Loucy (cell line): ENCODE data around the gene MCC.

Experiments
- H2AFZ ChIP-seq: fragments of 200-600 bp; sonication (generic); 2 replicates; pipeline ENCODE4 v1.6.0; 2016; ENCODE audit warnings: antibody characterized with exemption, mild to moderate bottlenecking, low read length, moderate library complexity
- H3F3A ChIP-seq: fragments of 200-600 bp; 2 replicates; pipeline ENCODE4 v1.6.0; 2016; ENCODE audit warnings: antibody characterized with exemption, low read depth, mild to moderate bottlenecking
- H3K27me3 ChIP-seq: fragments of 200-600 bp; sonication (generic); 2 replicates; pipeline ENCODE4 v1.6.1; 2014; ENCODE audit warnings: low read length, mild to moderate bottlenecking; ENCODE audit not compliant: insufficient read depth, poor library complexity, severe bottlenecking
- H3K36me3 ChIP-seq: fragments of 200-600 bp; sonication (generic); 2 replicates; pipeline ENCODE4 v1.6.1; 2016; ENCODE audit warnings: low read length; ENCODE audit not compliant: insufficient read depth
- H3K4me1 ChIP-seq: fragments of 200-600 bp; sonication (generic); 2 replicates; pipeline ENCODE4 v1.5.1; 2014; ENCODE audit warnings: low read length, mild to moderate bottlenecking; ENCODE audit not compliant: insufficient read depth, poor library complexity, severe bottlenecking
- H3K4me2 ChIP-seq: fragments of 200-600 bp; sonication (generic); 2 replicates; pipeline ENCODE4 v1.6.0; 2014; ENCODE audit warnings: antibody characterized with exemption, low read length, low read depth, mild to moderate bottlenecking; ENCODE audit not compliant: poor library complexity, severe bottlenecking
- H3K4me3 ChIP-seq: fragments of 200-600 bp; sonication (generic); 2 replicates; pipeline ENCODE4 v1.5.1; 2014; ENCODE audit warnings: low read length, mild to moderate bottlenecking, mixed read lengths; ENCODE audit not compliant: poor library complexity, severe bottlenecking
- H3K79me2 ChIP-seq: fragments of 200-600 bp; sonication (generic); 2 replicates; pipeline ENCODE4 v1.6.1; 2014; ENCODE audit warnings: low read length; ENCODE audit not compliant: insufficient read depth
- H3K9ac ChIP-seq: fragments of 200-600 bp; sonication (generic); 2 replicates; pipeline ENCODE4 v1.6.0; 2014; ENCODE audit warnings: mild to moderate bottlenecking, low read depth, low read length, moderate library complexity; ENCODE audit not compliant: poor library complexity, severe bottlenecking
- H3K9me2 ChIP-seq: fragments of 200-600 bp; sonication (generic); replicated peaks from 2 replicates; pipeline ENCODE4 v1.6.1; 2016; ENCODE audit warnings: low read depth, low read length, mixed read lengths
- H3K9me3 ChIP-seq: fragments of 200-600 bp; sonication (generic); 2 replicates; pipeline ENCODE4 v1.6.1; 2014; ENCODE audit warnings: mild to moderate bottlenecking, antibody characterized with exemption, low read length, low read depth; ENCODE audit not compliant: insufficient read depth
- H4K20me1 ChIP-seq: fragments of 200-600 bp; sonication (generic); 2 replicates; pipeline ENCODE4 v1.6.0; 2014; ENCODE audit warnings: antibody characterized with exemption, low read length, mild to moderate bottlenecking; ENCODE audit not compliant: insufficient read depth, poor library complexity, severe bottlenecking
- EZH2phosphoT487 ChIP-seq: fragments of 200-600 bp; IDR thresholded peaks from 2 replicates; pipeline ENCODE4 v1.6.1; 2018; ENCODE audit warnings: antibody characterized with exemption, mild to moderate bottlenecking, moderate library complexity, borderline replicate concordance
- TF ChIP-seq, protein P1 (sequence below): fragments of 200-600 bp; sonication (generic); conservative IDR thresholded peaks from 2 replicates; pipeline ENCODE4 v1.5.1; 2014; ENCODE audit warnings: mild to moderate bottlenecking, antibody characterized with exemption, low read length

MCC gene

DNA sequence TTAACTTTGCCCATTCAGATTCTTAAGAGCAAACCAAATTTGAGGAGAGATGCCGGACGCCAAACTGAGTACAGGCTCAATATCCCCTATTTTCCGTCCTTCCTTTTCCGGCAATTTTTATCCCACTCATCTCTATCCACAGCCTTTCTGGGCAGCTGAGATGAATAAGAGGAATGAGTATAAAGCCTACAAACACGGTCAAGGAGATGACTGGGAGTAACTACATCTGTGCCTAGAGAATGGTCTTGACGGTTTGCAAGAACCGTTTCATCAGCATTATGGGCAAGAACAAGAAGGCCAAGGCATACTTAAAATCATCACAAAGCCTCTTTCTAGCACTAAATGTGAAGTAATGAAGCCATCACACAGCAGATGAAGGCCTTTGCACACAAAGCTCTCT, 284.3 kb downstream of the MCC start:
- H3K4me2 ChIP-seq: no peak overlapping the region
- no peak overlapping the region for H3K9ac ChIP-seq
- H3K4me1 ChIP-seq: peaks cover 11% of the 10 kb centered on the region
- no peaks in the 10 kb centered on the region for H3K27me3 ChIP-seq
- H4K20me1 ChIP-seq: no peaks in the 10 kb centered on the region
- no peaks in the 10 kb centered on the region for H3K9me2 ChIP-seq
- TF ChIP-seq EZH2phosphoT487: no peak
- TF ChIP-seq, protein P1, sequence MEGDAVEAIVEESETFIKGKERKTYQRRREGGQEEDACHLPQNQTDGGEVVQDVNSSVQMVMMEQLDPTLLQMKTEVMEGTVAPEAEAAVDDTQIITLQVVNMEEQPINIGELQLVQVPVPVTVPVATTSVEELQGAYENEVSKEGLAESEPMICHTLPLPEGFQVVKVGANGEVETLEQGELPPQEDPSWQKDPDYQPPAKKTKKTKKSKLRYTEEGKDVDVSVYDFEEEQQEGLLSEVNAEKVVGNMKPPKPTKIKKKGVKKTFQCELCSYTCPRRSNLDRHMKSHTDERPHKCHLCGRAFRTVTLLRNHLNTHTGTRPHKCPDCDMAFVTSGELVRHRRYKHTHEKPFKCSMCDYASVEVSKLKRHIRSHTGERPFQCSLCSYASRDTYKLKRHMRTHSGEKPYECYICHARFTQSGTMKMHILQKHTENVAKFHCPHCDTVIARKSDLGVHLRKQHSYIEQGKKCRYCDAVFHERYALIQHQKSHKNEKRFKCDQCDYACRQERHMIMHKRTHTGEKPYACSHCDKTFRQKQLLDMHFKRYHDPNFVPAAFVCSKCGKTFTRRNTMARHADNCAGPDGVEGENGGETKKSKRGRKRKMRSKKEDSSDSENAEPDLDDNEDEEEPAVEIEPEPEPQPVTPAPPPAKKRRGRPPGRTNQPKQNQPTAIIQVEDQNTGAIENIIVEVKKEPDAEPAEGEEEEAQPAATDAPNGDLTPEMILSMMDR: no peak
- no peaks in the 10 kb centered on the region for H3K36me3 ChIP-seq
- H3F3A ChIP-seq: no peaks in the 10 kb centered on the region
- H3K4me3 ChIP-seq: no peak overlapping the region
- H3K79me2 ChIP-seq: 0 out of 2 replicates have a peak, but pooled peaks cover 2% of the 10 kb centered on the region
- H2AFZ ChIP-seq: no peak overlapping the region
- no peaks in the 10 kb centered on the region for H3K9me3 ChIP-seq

DNA sequence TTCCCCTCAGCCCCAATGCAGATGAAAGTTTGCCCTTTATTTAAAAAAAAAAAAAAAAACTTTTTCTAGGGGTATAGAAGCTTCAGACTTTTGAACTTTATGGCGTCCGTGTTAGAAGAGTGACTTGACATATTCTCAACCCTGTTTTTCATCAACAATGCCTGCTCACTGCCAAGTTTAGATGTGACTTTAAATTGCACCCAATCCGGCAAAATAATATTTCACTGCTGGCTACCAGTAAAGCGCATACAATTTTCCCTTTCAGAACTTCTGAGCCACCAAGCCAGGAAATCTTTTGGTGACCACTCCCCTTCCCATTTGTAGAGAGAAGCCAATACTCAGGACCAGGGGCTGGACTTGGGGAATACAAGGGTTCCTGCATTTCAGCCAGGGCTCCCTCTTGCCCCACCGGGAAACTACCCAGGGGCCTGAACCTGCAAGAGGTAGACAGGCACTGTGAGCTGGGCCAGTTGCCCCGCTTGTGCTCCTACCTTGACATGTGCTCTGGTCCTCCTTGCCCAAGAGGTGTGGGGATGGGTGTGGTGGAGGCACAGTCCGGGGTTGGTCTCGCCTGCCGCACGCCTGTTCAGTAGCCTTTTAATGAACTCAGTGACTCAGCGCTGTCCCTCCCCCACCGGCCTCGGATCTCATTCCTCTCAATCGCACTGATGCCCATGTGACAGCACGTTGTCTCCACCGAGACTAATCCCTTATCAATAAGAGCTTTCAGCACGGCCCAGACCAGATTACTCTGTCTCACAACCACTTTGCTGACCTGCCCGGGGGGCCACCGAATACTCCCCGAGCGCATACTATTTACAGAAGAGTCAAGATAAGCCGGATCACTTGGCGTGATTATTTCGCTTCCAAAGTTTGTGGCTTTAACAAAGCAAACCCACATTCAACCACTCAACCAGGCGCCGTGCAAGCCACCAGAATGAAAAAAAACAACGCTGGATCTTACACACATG, 285.2 kb downstream of the MCC start:
- 0 out of 2 replicates have a peak, but pooled peaks cover 2% of the 10 kb centered on the region for H3K79me2 ChIP-seq
- no peak overlapping the region for H3K4me3 ChIP-seq
- no peaks in the 10 kb centered on the region for H3K27me3 ChIP-seq
- no peaks in the 10 kb centered on the region for H3K9me2 ChIP-seq
- no peak overlapping the region for H3K4me2 ChIP-seq
- H3K9ac ChIP-seq: no peak overlapping the region
- no peaks in the 10 kb centered on the region for H3K9me3 ChIP-seq
- no peak for TF ChIP-seq EZH2phosphoT487
- TF ChIP-seq, protein P1: no peak
- H3K4me1 ChIP-seq: peaks cover 13% of the 10 kb centered on the region
- no peaks in the 10 kb centered on the region for H3K36me3 ChIP-seq
- no peaks in the 10 kb centered on the region for H3F3A ChIP-seq
- no peak overlapping the region for H2AFZ ChIP-seq
- H4K20me1 ChIP-seq: no peaks in the 10 kb centered on the region

DNA sequence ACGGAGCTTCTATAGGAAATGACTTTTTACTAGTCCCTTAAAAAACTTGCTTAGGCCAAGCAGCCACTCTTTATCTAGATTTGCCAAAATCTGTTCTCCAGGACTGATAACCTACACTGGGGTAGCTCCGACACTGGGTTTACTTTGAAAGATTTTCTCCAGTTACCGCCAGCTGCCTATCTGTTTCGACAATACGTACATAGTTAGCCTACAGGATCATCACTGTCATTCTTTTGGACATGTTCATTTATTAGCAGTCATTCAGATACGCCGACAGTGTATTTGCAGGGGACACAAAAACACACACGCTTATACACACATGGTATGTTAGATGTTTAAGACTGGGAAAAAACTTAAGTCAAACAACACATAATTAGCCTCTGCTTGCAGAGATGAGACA, 286.0 kb downstream of the MCC start:
- TF ChIP-seq, protein P1: no peak
- no peak for TF ChIP-seq EZH2phosphoT487
- no peaks in the 10 kb centered on the region for H3K27me3 ChIP-seq
- peaks cover 16% of the 10 kb centered on the region for H3K4me1 ChIP-seq
- no peaks in the 10 kb centered on the region for H3K9me2 ChIP-seq
- no peaks in the 10 kb centered on the region for H4K20me1 ChIP-seq
- H3K4me3 ChIP-seq: no peak overlapping the region
- H3K4me2 ChIP-seq: no peak overlapping the region
- H3K9ac ChIP-seq: no peak overlapping the region
- H2AFZ ChIP-seq: no peak overlapping the region
- no peaks in the 10 kb centered on the region for H3K36me3 ChIP-seq
- no peaks in the 10 kb centered on the region for H3F3A ChIP-seq
- H3K9me3 ChIP-seq: no peaks in the 10 kb centered on the region
- H3K79me2 ChIP-seq: 0 out of 2 replicates have a peak, but pooled peaks cover 2% of the 10 kb centered on the region
